Vagina (tissue), 2 donors: ENCODE results near the gene NAA40. TPM values are rescaled to one million over a fixed set of nuclear protein-coding genes. Genes with fewer than 3 reads are reported as not detected.

Experiments
- DNase-seq, 2 donors: peaks; one replicate each; pipeline ENCODE4 v3.0.0-alpha.2; 2017; ENCODE audit errors: extremely low spot score in 2 of 2
- H3K27ac ChIP-seq: fragments of 200-600 bp; sonication (generic); one replicate; pipeline ENCODE4 v1.5.1; 2019
- H3K27me3 ChIP-seq: fragments of 200-600 bp; sonication (generic); one replicate; pipeline ENCODE4 v1.5.1; 2019
- H3K36me3 ChIP-seq, 2 donors: fragments of 200-600 bp; sonication (generic); one replicate each; pipeline ENCODE4 v1.5.1; 2017 to 2019
- H3K4me1 ChIP-seq: fragments of 200-600 bp; sonication (generic); one replicate; pipeline ENCODE4 v1.5.1; 2019
- H3K4me3 ChIP-seq, 2 donors: fragments of 200-600 bp; sonication (generic); 1 replicate in 1 of 2; 2 replicates in 1 of 2; pipeline ENCODE4 v1.5.1; 2016 to 2019
- H3K9me3 ChIP-seq: fragments of 200-600 bp; sonication (generic); one replicate; pipeline ENCODE4 v1.5.1; 2019
- CTCF ChIP-seq, 3 experiments: fragments of 450-650 bp in 2 of 3; fragments of 200-600 bp in 1 of 3; sonication (generic) in 1 of 3; IDR thresholded peaks; one replicate each; pipeline ENCODE4 v1.5.1; 2017 to 2019; ENCODE audit warnings: antibody characterized with exemption in 3 of 3, mild to moderate bottlenecking in 2 of 3, moderate library complexity in 2 of 3
- POLR2A ChIP-seq, 2 donors: fragments of 450-650 bp; IDR thresholded peaks; one replicate each; pipeline ENCODE4 v1.6.1; 2017; ENCODE audit warnings: antibody characterized with exemption in 2 of 2, mild to moderate bottlenecking in 2 of 2, moderate library complexity in 2 of 2
- POLR2AphosphoS5 ChIP-seq, 2 donors: sonication (generic); formaldehyde crosslinking; IDR thresholded peaks; one replicate each; pipeline ENCODE4 v1.9.0; 2017; ENCODE audit warnings: antibody characterized with exemption in 2 of 2, mild to moderate bottlenecking in 2 of 2, low read depth in 1 of 2; ENCODE audit not compliant: insufficient read depth in 1 of 2
- intact Hi-C: fragments of 100-400 bp; cut with DNase I; formaldehyde crosslinking; loops from one replicate; pipeline ENCODE4 v1.15.1; 2023
- total RNA-seq: library from RNA; depleted of rRNA; stranded (reverse); fragments of >200 nt; gene quantifications from one replicate; pipeline ENCODE4 v1.2.3, GENCODE V29; 2016

The NAA40 gene
- total RNA-seq, 1 donor from 2014 or later = 7.1 TPM

DNA sequence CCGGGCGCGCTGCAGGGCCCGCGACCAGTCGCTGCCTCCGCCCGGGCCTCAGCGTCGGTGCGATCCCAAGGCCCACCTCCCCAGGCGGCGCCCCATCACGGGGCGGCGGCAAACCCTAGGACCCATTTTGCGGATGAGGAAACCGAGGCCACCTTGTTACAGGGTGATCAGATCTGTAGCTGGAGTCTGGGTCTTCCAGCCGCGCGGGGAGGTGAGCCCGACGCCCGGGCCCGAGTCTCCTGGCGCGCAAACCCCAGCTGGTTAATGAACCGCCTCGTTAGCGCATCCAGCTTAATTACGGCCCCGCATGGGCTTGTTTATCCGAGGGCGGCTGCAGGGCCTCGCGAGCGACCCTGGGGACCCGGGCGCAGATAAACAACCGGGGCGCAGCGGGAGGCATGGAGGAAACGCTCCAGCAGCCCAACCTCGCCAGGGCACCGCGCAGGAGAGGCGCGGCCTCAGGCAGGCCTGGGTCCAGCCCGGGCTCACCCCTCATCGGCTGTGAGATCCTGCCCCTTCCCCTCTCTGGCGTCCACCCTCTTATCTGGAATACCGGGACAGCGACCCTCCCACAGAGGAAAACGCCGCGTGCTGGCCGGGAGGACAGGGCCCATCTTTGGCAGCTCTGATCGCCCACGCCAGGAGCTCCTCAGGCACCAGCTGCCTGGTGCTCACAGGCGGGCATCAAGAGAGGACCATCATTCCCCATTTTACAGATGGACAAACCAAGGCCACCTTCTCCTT, 62.1 kb downstream of the NAA40 start:
- no peaks in the 10 kb centered on the region for H3K27me3 ChIP-seq
- peak overlapping the region; percentile 17 to 41 for H3K4me3 ChIP-seq
- no peaks in the 10 kb centered on the region for H3K9me3 ChIP-seq
- intact Hi-C loops = loop anchor here (1.0 kb wide), 1 partner anchor 147 kb away; no protein-coding TSS in a partner anchor
- H3K4me1 ChIP-seq = peaks cover 44% of the 10 kb centered on the region
- H3K27ac ChIP-seq = no peak overlapping the region
- no peak for TF ChIP-seq POLR2AphosphoS5 (IDR thresholded peaks at IDR 0.05; ENCODE audit: insufficient read depth in 1 of 2, low read depth in 1 of 2)
- TF ChIP-seq POLR2A (IDR thresholded peaks at IDR 0.05) = no peak
- TF ChIP-seq CTCF (IDR thresholded peaks at IDR 0.05) = peak in 1 of 3 experiments; percentile 12
- peaks cover 0 to 24% of the 10 kb centered on the region in 2 donors for H3K36me3 ChIP-seq
- no peak for DNase-seq

DNA sequence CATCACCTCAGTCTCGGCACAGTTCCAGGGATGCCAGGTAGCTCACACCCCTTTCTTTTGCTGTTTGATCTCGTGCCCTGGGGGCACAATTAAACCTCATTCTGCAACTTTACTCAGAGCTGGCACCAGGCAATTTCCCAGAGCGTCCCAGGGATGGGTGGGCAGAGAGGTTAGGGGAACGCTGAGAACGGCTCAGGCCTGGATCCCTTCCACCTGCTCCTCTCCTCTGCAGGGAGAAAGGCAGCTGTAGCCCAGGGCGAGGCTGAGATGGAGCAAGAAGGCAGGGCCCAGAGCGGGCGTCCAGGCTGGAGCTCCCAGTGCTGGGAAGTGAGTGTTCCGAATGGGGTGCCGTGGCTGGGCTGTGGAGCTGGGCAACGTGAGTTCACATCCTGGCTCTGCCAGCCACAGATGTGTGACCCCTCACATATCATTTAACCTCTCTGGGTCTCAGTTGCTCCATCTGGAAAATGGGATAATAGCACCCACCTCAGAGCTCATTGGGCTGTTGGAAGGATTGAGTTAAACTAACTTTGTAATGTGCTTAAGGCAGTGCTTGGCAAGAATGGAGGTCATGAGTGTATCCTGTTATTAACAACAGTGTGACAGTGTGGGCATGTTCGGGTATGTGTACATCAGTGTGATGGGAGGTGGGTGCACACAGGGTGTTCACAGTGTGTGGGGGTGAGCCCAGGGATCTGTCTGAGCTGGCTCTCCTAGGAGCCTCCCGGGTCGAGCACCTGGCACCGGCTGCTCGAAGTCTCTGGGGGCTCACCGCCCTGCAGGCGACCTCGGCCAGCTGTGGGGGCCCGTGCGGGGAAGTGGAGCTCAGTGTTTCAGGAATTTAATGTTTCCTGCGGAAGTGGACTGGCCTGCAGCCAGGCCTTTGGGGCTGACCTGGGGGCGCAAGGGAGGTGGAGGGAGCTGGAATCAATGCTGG, 63.0 kb downstream of the NAA40 start:
- intact Hi-C loops = no loop called here
- H3K27ac ChIP-seq = no peak overlapping the region
- peaks cover 47% of the 10 kb centered on the region for H3K4me1 ChIP-seq
- peak overlapping the region in 1 of 2 donors; percentile 17 for H3K4me3 ChIP-seq
- H3K9me3 ChIP-seq = no peaks in the 10 kb centered on the region
- TF ChIP-seq CTCF (IDR thresholded peaks at IDR 0.05) (no peak), POLR2A (IDR thresholded peaks at IDR 0.05) (no peak), POLR2AphosphoS5 (IDR thresholded peaks at IDR 0.05; ENCODE audit: insufficient read depth in 1 of 2, low read depth in 1 of 2) (peak in 1 of 2 donors; percentile 27)
- DNase-seq = no peak
- peaks cover 0 to 15% of the 10 kb centered on the region in 2 donors for H3K36me3 ChIP-seq
- no peaks in the 10 kb centered on the region for H3K27me3 ChIP-seq

DNA sequence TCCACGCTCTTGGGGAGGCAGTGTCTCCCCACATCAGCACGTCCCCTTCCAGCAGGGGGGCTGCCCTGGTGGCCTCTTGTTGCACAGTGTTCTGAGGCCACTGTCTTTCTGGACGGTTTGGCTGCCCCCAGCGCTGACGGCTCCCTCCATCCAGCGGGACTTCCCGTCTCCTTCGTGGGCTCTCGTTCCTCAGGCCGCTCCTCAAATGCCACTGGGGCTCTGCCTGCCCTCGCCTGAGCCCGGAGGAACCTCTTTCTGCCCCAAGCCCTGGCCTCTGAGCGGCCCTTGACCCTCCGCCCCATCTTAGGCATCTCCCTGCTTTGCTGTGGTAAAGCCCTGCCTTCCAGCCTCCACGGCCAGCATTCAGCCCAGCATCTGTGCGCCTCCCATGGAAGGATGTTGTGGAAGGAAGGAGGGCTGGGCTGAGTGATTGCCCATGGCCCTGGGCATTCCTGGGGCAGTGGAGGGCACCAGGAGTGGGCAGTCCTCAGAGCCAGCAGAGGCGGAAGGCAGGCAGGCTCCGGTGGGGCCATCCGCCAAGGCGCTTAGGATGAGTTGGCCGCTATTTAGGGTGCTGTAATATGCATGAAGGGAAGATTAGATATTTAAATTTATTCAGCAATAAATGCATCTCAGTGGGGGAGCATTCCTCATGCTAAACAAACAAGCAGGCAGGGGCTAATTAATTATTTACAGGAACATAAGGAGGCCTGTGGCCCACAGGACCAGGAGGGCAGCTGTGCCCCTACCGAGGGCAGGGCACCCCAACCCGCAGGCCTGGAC, 65.2 kb downstream of the NAA40 start:
- Histone ChIP-seq H3K9me3 (no peaks in the 10 kb centered on the region), H3K4me3 (no peak overlapping the region), H3K27me3 (no peaks in the 10 kb centered on the region), H3K27ac (no peak overlapping the region), H3K36me3 (no peaks in the 10 kb centered on the region), H3K4me1 (peaks cover 52% of the 10 kb centered on the region)
- no peak for TF ChIP-seq POLR2A (IDR thresholded peaks at IDR 0.05)
- no peak for DNase-seq
- intact Hi-C loops = no loop called here

DNA sequence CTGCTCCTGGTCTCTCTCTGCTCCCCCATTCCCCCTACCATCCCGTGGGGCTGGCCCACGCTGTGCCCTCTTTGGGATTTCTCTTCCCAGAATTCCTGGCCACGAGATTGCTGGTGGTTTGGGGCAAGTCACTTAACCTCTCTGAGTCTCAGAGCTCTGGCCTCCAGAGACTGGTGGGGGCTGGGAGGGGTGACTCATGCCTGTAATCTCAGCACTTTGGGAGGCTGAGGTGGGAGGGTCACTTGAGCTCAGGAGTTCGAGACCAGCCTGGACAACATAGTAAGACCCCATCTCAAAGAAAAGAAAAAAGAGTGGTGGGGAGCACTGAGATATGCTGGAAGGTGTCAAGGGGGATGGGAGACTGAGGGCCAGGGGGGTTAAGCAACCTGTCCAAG, 65.8 kb downstream of the NAA40 start:
- H3K27ac ChIP-seq = no peak overlapping the region
- no peaks in the 10 kb centered on the region for H3K27me3 ChIP-seq
- intact Hi-C loops = no loop called here
- no peaks in the 10 kb centered on the region for H3K9me3 ChIP-seq
- DNase-seq = no peak
- H3K4me1 ChIP-seq = peaks cover 46% of the 10 kb centered on the region
- H3K4me3 ChIP-seq = no peak overlapping the region
- H3K36me3 ChIP-seq = no peaks in the 10 kb centered on the region
- no peak for TF ChIP-seq CTCF (IDR thresholded peaks at IDR 0.05)
- TF ChIP-seq POLR2AphosphoS5 (IDR thresholded peaks at IDR 0.05; ENCODE audit: insufficient read depth in 1 of 2, low read depth in 1 of 2) = no peak

GRCh38 chr11:64005691-64006090, 66.9 kb downstream of the NAA40 start:
- no peaks in the 10 kb centered on the region for H3K27me3 ChIP-seq
- H3K27ac ChIP-seq = no peak overlapping the region
- TF ChIP-seq CTCF (IDR thresholded peaks at IDR 0.05) = no peak
- no peak for TF ChIP-seq POLR2AphosphoS5 (IDR thresholded peaks at IDR 0.05; ENCODE audit: insufficient read depth in 1 of 2, low read depth in 1 of 2)
- no peak for TF ChIP-seq POLR2A (IDR thresholded peaks at IDR 0.05)
- no peaks in the 10 kb centered on the region for H3K9me3 ChIP-seq
- H3K4me1 ChIP-seq = peaks cover 35% of the 10 kb centered on the region
- no peaks in the 10 kb centered on the region for H3K36me3 ChIP-seq
- intact Hi-C loops = no loop called here
- DNase-seq = no peak
- no peak overlapping the region for H3K4me3 ChIP-seq
